Stimulated activated CD8-positive, alpha-beta memory T cell treated with anti-CD3 and anti-CD28 coated beads, Interleukin-15, amount 100 ng/mL, for 48 hours (primary cell): ENCODE results near the gene PRSS56.

ENCODE experiments used
- DNase-seq, 2 donors: peaks; one replicate each; pipeline ENCODE4 v3.0.0-alpha.2; 2020; ENCODE audit warnings: low read depth in 2 of 2

The PRSS56 gene

GRCh38 chr2:232573042-232573441 is 52.9 kb downstream of the PRSS56 start:
- DNase-seq: no peak

- DNase-seq: no peak
These were observed 53.7 kb downstream of the PRSS56 start for GRCh38 chr2:232573771-232574435.

- no peak for DNase-seq
These were observed 54.7 kb downstream of the PRSS56 start for GRCh38 chr2:232574674-232575403.
